Suprapubic skin (tissue), 4 donors: ENCODE measurements around the gene ZNF532.

Experiments used
- EP300 ChIP-seq: sonication (generic); formaldehyde crosslinking; IDR thresholded peaks from one replicate; pipeline ENCODE4 v1.6.1; 2017; ENCODE audit warnings: antibody characterized with exemption
- POLR2A ChIP-seq, 2 donors: fragments of 450-650 bp; IDR thresholded peaks; one replicate each; pipeline ENCODE4 v1.6.1; 2017; ENCODE audit warnings: antibody characterized with exemption in 2 of 2, mild to moderate bottlenecking in 2 of 2, moderate library complexity in 2 of 2
- POLR2AphosphoS5 ChIP-seq, 3 donors: sonication (generic); formaldehyde crosslinking; IDR thresholded peaks; one replicate each; pipeline ENCODE4 v1.6.1; 2017; ENCODE audit warnings: antibody characterized with exemption in 3 of 3
- TF ChIP-seq, protein P1 (sequence below), 2 donors: fragments of 200-600 bp in 1 of 2; fragments of 450-650 bp in 1 of 2; sonication (generic) in 1 of 2; IDR thresholded peaks; one replicate each; pipeline ENCODE4 v1.5.1; 2016 to 2019; ENCODE audit warnings: antibody characterized with exemption in 2 of 2, mild to moderate bottlenecking in 1 of 2, moderate library complexity in 1 of 2

DNA sequence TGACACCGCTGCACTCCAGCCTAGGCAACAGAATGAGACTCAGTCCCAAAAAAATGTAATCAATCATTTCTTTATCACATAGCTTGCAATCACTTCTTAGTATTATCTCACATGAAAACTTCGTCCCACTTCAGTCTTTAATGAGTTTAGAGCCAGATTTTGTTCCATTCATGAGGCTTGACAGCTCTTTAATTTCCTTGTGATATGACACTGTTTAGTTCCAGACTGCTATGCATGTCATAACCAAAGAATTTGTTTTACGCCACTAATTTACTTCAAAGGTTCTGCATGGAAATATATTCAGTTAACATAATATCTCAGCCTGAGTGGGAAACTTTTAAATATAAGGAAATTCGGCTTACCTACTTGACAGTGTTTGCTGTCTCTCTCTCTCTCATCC, 113.1 kb downstream of the ZNF532 start:
- TF ChIP-seq POLR2AphosphoS5 (IDR thresholded peaks at IDR 0.05) (no peak), POLR2A (IDR thresholded peaks at IDR 0.05) (no peak), EP300 (no peak)
- TF ChIP-seq, protein P1, sequence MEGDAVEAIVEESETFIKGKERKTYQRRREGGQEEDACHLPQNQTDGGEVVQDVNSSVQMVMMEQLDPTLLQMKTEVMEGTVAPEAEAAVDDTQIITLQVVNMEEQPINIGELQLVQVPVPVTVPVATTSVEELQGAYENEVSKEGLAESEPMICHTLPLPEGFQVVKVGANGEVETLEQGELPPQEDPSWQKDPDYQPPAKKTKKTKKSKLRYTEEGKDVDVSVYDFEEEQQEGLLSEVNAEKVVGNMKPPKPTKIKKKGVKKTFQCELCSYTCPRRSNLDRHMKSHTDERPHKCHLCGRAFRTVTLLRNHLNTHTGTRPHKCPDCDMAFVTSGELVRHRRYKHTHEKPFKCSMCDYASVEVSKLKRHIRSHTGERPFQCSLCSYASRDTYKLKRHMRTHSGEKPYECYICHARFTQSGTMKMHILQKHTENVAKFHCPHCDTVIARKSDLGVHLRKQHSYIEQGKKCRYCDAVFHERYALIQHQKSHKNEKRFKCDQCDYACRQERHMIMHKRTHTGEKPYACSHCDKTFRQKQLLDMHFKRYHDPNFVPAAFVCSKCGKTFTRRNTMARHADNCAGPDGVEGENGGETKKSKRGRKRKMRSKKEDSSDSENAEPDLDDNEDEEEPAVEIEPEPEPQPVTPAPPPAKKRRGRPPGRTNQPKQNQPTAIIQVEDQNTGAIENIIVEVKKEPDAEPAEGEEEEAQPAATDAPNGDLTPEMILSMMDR (IDR thresholded peaks at IDR 0.05): no peak
